ENCODE data around the gene LDLRAD2. TPM values are rescaled to one million over a fixed set of nuclear protein-coding genes. Genes with fewer than 3 reads are reported as not detected.

LDLRAD2 gene
- total RNA-seq, result not detected

GRCh38 chr1:21811875-21812305, at the start of gene LDLRAD2:
TSS of gene LDLRAD2 (plus strand) at chr1:21812265. CDS start at chr1:21812452, 187 bp downstream.

GRCh38 chr1:21782868-21783678, 29.0 kb upstream of the LDLRAD2 start, which contains the start of gene USP48:
TSS of gene USP48 (minus strand) at chr1:21783149. CDS start at chr1:21782957, 192 bp downstream.

Other genes with a start within 250 kb of the LDLRAD2 start
- 10 to 100 TPM in 1 of 2 donors, 1 to 10 TPM in 1; 6.7 to 12.0 TPM for gene RAP1GAP, start 142.9 kb upstream of the LDLRAD2 start, total RNA-seq
- 10 to 100 TPM; 70.9 to 75.3 TPM for gene USP48, start 29.1 kb upstream of the LDLRAD2 start, total RNA-seq
- gene HSPG2, start 125.0 kb downstream of the LDLRAD2 start, total RNA-seq, result 10 to 100 TPM; 82.9 to 87.6 TPM
- gene CELA3B, start 164.8 kb downstream of the LDLRAD2 start, total RNA-seq, result not detected
- not detected for gene CELA3A, start 189.4 kb downstream of the LDLRAD2 start, total RNA-seq
- gene CDC42, start 240.4 kb downstream of the LDLRAD2 start, total RNA-seq, result 100 to 1,000 TPM; 312 to 332 TPM